GM18507 (cell line): ENCODE data around the gene HTRA1.

ENCODE experiments used
- DNase-seq: peaks from one replicate; pipeline ENCODE4 v3.0.0; 2011; ENCODE audit warnings: low read depth; ENCODE audit not compliant: insufficient read length; ENCODE audit errors: extremely low spot score
- FAIRE-seq: peaks from 2 replicates; lab custom pipeline; 2011; peaks lifted over from hg19 to GRCh38; lab: Jason Lieb, UNC

Gene HTRA1

GRCh38 chr10:122450353-122450990 lies 10.9 kb upstream of the HTRA1 start:
- no peak for DNase-seq
- FAIRE-seq: no peak

- FAIRE-seq (no peak), DNase-seq (no peak)
These were observed 7.3 kb upstream of the HTRA1 start for GRCh38 chr10:122454071-122454470.

- no peak for FAIRE-seq
- no peak for DNase-seq
These were observed 6.7 kb upstream of the HTRA1 start, which contains the start of gene ARMS2 for GRCh38 chr10:122454603-122455080. Gene ARMS2 (plus strand): TSS chr10:122454653. CDS start chr10:122454728, 75 bp downstream.

GRCh38 chr10:122455376-122456079 lies 5.8 kb upstream of the HTRA1 start:
- FAIRE-seq: no peak
- no peak for DNase-seq

- FAIRE-seq (no peak), DNase-seq (no peak)
These were observed 3.4 kb upstream of the HTRA1 start for GRCh38 chr10:122457934-122458333.

- DNase-seq (no peak), FAIRE-seq (no peak)
These were observed 2.7 kb upstream of the HTRA1 start for GRCh38 chr10:122458693-122459092.

- FAIRE-seq: no peak
- DNase-seq: no peak
These were observed 1.6 kb upstream of the HTRA1 start for GRCh38 chr10:122459561-122460273.

- no peak for FAIRE-seq
- no peak for DNase-seq
These were observed 461 bp upstream of the HTRA1 start for GRCh38 chr10:122460891-122461293.

GRCh38 chr10:122461729-122462532 lies 578 bp downstream of the HTRA1 start:
- no peak for DNase-seq
- no peak for FAIRE-seq

- no peak for DNase-seq
- FAIRE-seq: no peak
These were observed 1.4 kb downstream of the HTRA1 start for GRCh38 chr10:122462533-122463465.

- FAIRE-seq: no peak
- DNase-seq: no peak
These were observed 2.3 kb downstream of the HTRA1 start for GRCh38 chr10:122463466-122464249.

- FAIRE-seq: no peak
- DNase-seq: no peak
These were observed 2.8 kb downstream of the HTRA1 start for GRCh38 chr10:122464250-122464510.

GRCh38 chr10:122464586-122464985 lies 3.2 kb downstream of the HTRA1 start:
- no peak for FAIRE-seq
- no peak for DNase-seq

GRCh38 chr10:122465401-122466040 lies 4.2 kb downstream of the HTRA1 start:
- no peak for FAIRE-seq

GRCh38 chr10:122466951-122467381 lies 5.6 kb downstream of the HTRA1 start:
- DNase-seq (no peak), FAIRE-seq (no peak)

More at GRCh38 chr10:122465401-122466040, 4.2 kb downstream of the HTRA1 start:
- no peak for DNase-seq

GRCh38 chr10:122467701-122468100 lies 6.3 kb downstream of the HTRA1 start:
- FAIRE-seq: no peak

GRCh38 chr10:122468307-122468925 lies 7.1 kb downstream of the HTRA1 start:
- DNase-seq (no peak), FAIRE-seq (no peak)

More at GRCh38 chr10:122467701-122468100, 6.3 kb downstream of the HTRA1 start:
- DNase-seq: no peak
